ENCODE measurements around the gene DCT. TPM values are rescaled to one million over a fixed set of nuclear protein-coding genes. Genes with fewer than 3 reads are reported as not detected.
"Not testable (repeated sequence)": the region's sequence is repeated elsewhere in the genome, so short reads cannot be mapped to it uniquely, and the experiment has no call there.

Gene DCT
- total RNA-seq = not detected in 2 replicates

- DNase-seq (ENCODE audit: low read depth in 2 of 2) = no peak
These were observed at the start of gene DCT for GRCh38 chr13:94479616-94480015. Gene DCT, minus strand, starts transcription at chr13:94479682. Its CDS starts 427 bp downstream, at chr13:94479255.

GRCh38 chr13:94526956-94527355 lies 47.5 kb upstream of the DCT start:
- not testable (repeated sequence) for DNase-seq (ENCODE audit: low read depth in 2 of 2)

- DNase-seq (ENCODE audit: low read depth in 2 of 2) = no peak
These were observed 46.3 kb upstream of the DCT start for GRCh38 chr13:94525781-94526180.

GRCh38 chr13:94524407-94524806 lies 44.9 kb upstream of the DCT start:
- DNase-seq (ENCODE audit: low read depth in 2 of 2) = no peak

GRCh38 chr13:94520001-94520400 lies 40.5 kb upstream of the DCT start:
- no peak for DNase-seq (ENCODE audit: low read depth in 2 of 2)

GRCh38 chr13:94516456-94516855 lies 37.0 kb upstream of the DCT start:
- no peak for DNase-seq (ENCODE audit: low read depth in 2 of 2)

- no peak for DNase-seq (ENCODE audit: low read depth in 2 of 2)
These were observed 36.4 kb upstream of the DCT start for GRCh38 chr13:94515911-94516310.

GRCh38 chr13:94515374-94515773 lies 35.9 kb upstream of the DCT start:
- no peak for DNase-seq (ENCODE audit: low read depth in 2 of 2)

GRCh38 chr13:94513026-94513425 lies 33.5 kb upstream of the DCT start:
- no peak for DNase-seq (ENCODE audit: low read depth in 2 of 2)

- no peak for DNase-seq (ENCODE audit: low read depth in 2 of 2)
These were observed 26.2 kb upstream of the DCT start for GRCh38 chr13:94505730-94506129.

- no peak for DNase-seq (ENCODE audit: low read depth in 2 of 2)
These were observed 24.4 kb upstream of the DCT start for GRCh38 chr13:94503851-94504250.

GRCh38 chr13:94498831-94499230 lies 19.3 kb upstream of the DCT start:
- not testable (repeated sequence) for DNase-seq (ENCODE audit: low read depth in 2 of 2)

GRCh38 chr13:94495806-94496205 lies 16.3 kb upstream of the DCT start:
- DNase-seq (ENCODE audit: low read depth in 2 of 2) = no peak

GRCh38 chr13:94494026-94494425 lies 14.5 kb upstream of the DCT start:
- DNase-seq (ENCODE audit: low read depth in 2 of 2) = no peak

- no peak for DNase-seq (ENCODE audit: low read depth in 2 of 2)
These were observed 7.6 kb upstream of the DCT start for GRCh38 chr13:94487043-94487442.

- DNase-seq (ENCODE audit: low read depth in 2 of 2) = no peak
These were observed 4.5 kb upstream of the DCT start for GRCh38 chr13:94483970-94484369.

GRCh38 chr13:94481941-94482340 lies 2.5 kb upstream of the DCT start:
- no peak for DNase-seq (ENCODE audit: low read depth in 2 of 2)

GRCh38 chr13:94480672-94481145 lies 1.2 kb upstream of the DCT start:
- DNase-seq (ENCODE audit: low read depth in 2 of 2) = no peak

- no peak for DNase-seq (ENCODE audit: low read depth in 2 of 2)
These were observed 569 bp downstream of the DCT start for GRCh38 chr13:94478913-94479312.

GRCh38 chr13:94470126-94470525 lies 9.4 kb downstream of the DCT start:
- DNase-seq (ENCODE audit: low read depth in 2 of 2) = no peak

- DNase-seq (ENCODE audit: low read depth in 2 of 2) = no peak
These were observed 14.7 kb downstream of the DCT start for GRCh38 chr13:94464771-94465170.

GRCh38 chr13:94462670-94463069 lies 16.8 kb downstream of the DCT start:
- DNase-seq (ENCODE audit: low read depth in 2 of 2) = no peak

- DNase-seq (ENCODE audit: low read depth in 2 of 2) = no peak
These were observed 20.4 kb downstream of the DCT start for GRCh38 chr13:94459116-94459515.

GRCh38 chr13:94455414-94455813 lies 24.1 kb downstream of the DCT start:
- no peak for DNase-seq (ENCODE audit: low read depth in 2 of 2)
